Jurkat, Clone E6-1 (cell line): ENCODE measurements around the gene GALNT16.
"Not testable (repeated sequence)": the region's sequence is repeated elsewhere in the genome, so short reads cannot be mapped to it uniquely, and the experiment has no call there.

Source experiments
- DNase-seq: peaks from one replicate; pipeline ENCODE4 v3.0.0-alpha.2; 2011; ENCODE audit warnings: low read depth, low spot score
- H3K4me3 ChIP-seq: 2 replicates; pipeline ENCODE4 v1.5.1; 2011; ENCODE audit warnings: mild to moderate bottlenecking, low read length, control low read depth, moderate library complexity

GALNT16 gene

DNA sequence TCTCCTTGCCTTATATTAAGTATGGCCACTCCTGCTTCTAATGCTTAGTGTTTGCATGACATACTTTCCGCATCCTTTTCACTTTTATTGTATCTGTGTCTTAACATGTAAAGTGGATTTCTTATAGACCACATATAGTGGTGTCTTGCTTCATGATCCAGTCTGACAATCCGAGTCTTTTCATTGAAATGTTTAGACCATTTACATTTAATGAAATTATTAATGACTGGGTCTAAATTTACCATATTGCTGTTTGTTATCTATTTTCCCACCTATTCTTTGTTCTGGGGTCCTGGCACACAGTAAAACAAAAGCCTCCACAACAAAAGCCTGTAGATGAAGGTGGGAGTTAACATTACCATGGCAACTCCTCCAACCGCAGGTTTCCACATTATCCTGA lies 115.2 kb downstream of the GALNT16 start:
- H3K4me3 ChIP-seq = no peak overlapping the region
- DNase-seq = no peak

DNA sequence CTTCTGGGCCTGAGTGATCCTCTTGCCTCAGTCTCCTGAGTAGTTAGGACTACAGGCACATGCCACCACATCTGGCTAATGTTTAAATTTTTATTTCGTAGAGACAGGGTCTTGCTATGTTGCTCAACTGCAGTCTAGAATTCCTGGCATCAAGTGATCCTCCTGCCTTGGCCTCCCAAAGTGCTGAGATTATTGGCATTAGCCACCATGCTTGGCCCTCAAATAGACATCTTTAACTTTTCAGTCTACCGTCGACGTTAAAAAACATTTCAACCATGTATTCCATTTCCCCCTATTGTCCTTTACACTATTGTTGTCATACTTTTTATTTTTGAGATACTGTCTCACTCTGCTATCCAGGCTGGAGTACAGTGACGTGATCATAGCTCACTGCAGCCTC lies 115.8 kb downstream of the GALNT16 start:
- DNase-seq = no peak
- no peak overlapping the region for H3K4me3 ChIP-seq

DNA sequence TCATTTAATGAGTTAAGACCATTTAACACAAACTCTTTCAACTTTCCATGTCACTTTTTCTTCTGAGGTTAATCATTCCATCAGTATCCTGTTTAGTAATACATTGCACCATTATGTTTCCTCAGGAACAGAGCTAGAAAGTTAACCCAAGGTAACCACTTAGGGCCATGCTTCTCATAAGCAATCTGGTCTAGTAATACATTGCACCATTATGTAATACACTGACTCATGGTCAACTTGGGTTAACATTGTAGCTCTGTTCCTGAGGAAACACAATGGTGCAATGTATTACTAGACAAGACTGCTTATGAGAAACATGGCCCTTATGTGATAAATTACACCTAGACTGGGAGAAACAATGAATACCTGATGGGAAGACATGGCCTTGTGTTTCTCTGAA lies 116.5 kb downstream of the GALNT16 start:
- no peak overlapping the region for H3K4me3 ChIP-seq
- DNase-seq = no peak

DNA sequence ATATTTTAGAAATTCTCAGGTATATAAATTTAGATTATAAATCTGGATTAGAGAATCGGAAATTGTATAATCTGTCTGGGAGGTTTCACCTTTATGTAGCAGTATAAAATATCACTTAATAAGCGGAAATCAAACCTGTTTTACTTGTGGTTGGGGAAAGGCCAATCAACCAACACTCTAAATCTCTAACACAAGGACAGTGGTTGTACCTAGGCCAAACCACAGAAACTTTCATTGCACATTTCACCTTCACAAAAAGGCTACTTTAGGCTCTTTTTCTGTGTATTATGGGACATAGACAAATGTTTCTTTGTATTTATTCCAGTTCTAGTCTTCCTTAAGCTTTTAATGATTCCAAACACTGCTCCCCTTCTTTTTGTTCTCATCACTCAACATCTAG lies 118.3 kb downstream of the GALNT16 start:
- DNase-seq = no peak
- no peak overlapping the region for H3K4me3 ChIP-seq

DNA sequence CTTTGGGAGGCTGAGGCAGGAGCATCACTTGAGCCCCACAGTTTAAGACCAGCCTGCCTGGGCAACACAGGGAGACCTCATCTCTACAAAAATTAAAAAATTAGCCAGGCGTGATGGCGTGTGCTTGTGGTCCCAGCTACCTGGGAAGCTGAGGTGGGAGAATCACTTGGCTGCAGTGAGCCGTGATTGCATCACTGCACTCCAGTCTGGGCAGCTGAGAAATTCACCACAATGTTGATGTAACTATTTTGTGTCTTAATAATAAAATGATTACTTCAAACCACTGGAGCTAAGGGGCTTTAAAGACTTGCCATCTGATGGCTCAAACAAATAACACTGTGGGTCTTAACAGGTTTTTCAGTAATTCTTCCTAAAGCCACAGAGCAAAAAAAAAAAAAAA lies 127.4 kb downstream of the GALNT16 start:
- no peak overlapping the region for H3K4me3 ChIP-seq
- DNase-seq = no peak

DNA sequence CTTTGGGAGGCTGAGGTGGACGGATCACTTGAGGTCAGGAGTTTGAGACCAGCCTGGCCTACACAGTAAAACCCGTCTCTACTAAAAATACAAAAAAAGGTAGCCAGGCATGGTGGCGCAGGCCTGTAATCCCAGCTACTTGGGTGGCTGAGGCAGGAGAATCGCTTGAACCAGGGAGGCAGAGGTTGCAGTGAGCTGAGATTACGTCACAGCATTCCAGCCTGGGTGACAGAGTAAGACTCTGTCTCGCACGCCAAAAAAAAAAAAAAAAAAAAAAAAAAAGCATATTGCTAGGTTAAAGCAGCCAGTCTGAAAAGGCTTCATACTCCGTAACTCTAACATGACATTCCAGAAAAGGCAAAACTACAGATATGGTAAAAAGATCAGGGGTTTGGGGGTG lies 131.4 kb downstream of the GALNT16 start:
- not testable (repeated sequence) for DNase-seq, H3K4me3 ChIP-seq

DNA sequence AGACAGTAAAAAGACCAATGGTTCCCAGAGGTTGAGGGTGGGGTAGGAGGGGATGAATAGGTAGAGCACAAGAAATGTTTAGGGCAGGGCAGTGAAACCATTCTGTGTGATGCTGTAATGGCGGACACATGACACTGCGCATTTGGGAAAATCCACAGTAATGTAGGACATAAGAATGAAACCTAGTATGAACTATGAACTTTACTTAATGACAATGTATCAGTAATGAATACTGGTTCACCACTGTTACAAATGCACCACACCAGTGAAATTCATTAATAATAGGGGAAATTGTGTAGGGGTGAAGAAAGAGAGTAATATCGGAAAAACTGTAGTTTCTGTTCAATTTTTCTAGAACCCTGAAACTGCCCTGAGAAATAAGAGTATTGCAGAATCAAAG lies 132.5 kb downstream of the GALNT16 start:
- no peak overlapping the region for H3K4me3 ChIP-seq
- no peak for DNase-seq

DNA sequence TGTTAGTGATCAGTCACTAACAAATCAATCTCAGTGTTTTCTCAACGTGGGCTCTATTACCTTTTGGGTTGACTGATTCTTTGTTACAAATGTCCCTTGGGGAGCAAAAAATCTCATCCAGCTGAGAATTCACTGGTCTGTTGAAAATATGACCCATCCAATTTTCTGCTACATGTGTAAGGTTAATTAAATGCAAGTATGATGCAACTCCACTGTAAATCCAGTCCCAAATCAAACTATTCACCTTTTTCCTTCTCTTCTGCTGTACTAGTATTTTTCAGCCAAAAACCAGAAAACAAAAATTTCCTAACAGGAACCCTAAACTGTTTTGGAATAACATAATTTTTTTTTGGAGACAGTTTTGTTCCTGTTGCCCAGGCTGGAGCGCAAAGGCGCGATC lies 136.0 kb downstream of the GALNT16 start:
- H3K4me3 ChIP-seq = no peak overlapping the region
- no peak for DNase-seq

DNA sequence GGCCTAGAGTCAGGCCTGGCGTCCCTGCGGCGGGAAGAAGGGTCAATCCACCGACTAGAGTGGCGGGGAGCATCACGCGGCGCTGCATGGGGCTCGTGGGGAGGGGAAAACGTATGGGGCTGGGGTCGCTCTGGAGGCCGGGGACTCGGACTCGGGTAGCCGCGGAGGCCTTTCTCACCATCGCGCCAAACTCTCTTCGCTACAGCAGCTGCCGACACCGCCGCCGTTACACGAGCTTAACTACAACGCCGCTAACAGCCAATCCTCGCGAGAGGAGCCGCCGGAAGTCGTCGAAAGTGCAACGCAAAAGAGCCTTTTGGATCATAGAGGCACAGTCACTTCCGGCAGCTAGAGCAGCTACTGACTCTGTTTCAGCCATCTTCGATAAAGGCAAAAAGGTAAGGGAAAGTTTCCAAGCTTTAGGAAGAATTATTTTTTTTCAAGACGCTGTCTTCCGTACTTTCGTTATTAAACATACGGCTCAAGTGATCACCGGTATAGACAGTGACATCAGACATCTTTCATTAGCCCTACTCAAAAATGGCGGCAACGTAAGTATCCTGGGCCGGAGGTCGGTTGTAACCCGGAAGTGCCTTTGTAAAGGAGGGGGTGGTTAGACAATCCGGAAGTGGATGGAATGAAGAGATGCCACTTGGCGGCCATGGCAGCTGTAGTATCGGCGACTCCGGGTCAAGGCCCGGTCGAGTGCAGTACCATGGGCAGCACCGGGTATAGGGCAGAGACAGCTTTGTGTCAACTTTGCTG lies 138.3 kb downstream of the GALNT16 start, which contains the start of the genes ERH and SLC39A9:
TSS of gene ERH (minus strand) at position 247 of the 765 bp plus-strand sequence. CDS start at position 181, 66 bp downstream.
TSS of gene SLC39A9 (plus strand) at position 640 of the 765 bp plus-strand sequence. CDS start 678 bp downstream, outside the sequence.
- peak within 1 kb of the TSS; percentile 75 for H3K4me3 ChIP-seq
- peak; percentile 97 for DNase-seq

DNA sequence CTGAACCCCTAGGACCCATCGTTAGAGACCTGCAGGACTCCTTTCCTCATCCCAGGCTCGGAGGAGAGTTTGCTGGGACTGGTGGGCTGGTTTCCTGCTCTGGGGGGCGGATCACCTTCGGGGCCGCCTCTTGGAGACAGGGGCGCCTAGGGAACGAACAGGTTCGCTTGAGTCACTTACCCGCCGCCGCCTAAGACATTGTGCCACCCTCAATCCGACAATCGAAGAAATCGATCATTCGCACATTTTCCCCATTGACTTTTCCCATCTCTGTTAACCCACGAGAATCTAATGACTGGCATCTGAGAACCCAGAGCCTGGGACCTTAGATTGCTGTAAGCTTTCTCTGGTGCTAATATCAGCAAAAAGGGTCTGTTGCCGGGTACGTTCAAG lies 138.9 kb downstream of the GALNT16 start:
- no peak for DNase-seq
- H3K4me3 ChIP-seq = peak overlapping the region; percentile 75

DNA sequence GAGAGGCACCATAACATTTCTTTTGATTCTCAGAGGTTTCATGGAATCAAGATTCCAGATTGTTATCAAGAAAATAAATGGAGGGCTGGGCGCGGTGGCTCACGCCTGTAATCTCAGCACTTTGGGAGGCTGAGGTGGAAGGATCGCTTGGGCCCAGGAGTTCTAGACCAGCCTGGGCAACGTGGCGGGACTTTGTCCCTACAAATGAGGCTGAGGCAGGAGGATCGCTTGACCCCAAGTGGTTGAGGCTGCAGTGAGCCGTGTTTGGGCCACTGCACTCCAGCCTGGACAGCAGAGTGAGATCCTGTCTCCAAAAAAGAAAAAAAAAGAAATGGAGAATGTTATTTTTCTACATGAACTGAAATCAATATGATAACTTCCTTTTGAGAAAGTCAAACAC lies 139.8 kb downstream of the GALNT16 start:
- no peak for DNase-seq
- H3K4me3 ChIP-seq = peak overlapping the region; percentile 75

DNA sequence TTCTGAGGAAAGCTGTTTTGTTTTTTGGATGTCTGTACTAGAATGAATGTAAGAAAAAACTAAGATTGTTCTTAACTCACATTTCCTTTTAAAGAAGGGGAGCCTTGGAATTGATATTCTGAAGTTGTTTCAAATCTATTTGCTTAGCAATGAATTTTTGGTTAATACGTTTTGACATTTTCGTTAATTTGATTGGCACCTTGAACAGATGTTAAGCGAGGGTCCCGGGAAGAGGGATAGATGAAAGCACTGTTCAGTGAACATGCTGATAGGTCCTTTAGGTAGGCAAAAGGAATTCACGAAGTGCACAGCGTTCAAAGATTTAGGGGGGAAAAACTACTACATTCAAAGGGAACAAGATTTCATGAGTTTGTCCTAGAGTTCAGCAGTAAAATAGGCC lies 140.2 kb downstream of the GALNT16 start:
- no peak overlapping the region for H3K4me3 ChIP-seq
- DNase-seq = no peak

DNA sequence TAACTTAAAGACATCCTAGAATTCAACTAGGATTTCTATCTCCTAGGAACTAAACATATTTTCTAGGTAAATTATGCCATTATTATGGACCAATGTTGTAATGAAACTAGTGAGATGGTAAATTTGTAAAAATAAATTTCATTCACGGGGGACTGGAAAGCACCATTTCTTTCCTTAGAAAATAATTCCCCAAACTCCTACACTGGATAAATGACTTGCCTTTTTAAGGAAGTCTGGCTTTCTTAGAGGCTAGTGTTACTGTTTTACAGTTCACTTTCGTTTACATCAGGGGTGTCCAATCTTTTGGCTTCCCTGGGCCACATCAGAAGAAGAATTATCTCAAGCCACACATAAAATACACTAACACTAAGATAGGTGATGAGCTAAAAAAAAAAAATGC lies 141.9 kb downstream of the GALNT16 start:
- DNase-seq = no peak
- no peak overlapping the region for H3K4me3 ChIP-seq

DNA sequence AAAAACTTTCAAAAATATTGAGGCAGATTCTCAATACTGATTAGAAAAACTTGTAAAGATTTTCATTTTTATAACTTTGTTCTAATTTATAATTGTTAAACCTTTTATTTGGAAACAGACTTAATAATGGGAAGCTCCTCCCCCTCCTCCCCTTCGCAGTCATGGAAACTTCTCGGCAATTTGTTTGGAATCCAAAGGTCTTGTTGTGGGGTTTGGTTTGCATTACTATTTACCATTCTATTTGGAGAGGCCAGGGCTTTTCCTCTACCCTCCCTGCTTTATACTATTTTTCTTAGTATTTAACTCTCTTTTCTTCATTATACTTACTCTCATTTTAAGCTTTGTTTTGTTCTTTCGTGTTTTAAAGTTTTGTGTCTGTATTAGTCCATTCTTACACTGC lies 144.5 kb downstream of the GALNT16 start:
- H3K4me3 ChIP-seq = no peak overlapping the region

DNA sequence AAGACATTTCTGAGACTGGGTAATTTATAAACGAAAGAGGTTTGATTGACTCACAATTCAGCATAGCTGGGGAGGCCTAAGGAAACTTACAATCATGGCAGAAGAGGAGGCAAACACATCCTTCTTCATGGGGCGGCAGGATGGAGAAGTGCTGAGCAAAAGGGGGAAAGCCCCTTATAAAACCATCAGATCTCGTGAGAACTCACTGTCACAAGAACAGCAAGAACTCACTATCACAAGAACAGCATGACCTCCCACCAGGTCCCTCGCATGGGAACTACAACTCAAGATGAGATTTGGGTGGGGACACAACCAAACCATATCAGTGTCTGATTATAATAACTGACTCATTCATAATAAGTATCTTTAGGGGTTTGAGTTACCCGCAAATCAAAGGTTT lies 144.9 kb downstream of the GALNT16 start:
- H3K4me3 ChIP-seq = no peak overlapping the region
- no peak for DNase-seq

More for the DNA sequence above, 144.5 kb downstream of the GALNT16 start:
- no peak for DNase-seq

DNA sequence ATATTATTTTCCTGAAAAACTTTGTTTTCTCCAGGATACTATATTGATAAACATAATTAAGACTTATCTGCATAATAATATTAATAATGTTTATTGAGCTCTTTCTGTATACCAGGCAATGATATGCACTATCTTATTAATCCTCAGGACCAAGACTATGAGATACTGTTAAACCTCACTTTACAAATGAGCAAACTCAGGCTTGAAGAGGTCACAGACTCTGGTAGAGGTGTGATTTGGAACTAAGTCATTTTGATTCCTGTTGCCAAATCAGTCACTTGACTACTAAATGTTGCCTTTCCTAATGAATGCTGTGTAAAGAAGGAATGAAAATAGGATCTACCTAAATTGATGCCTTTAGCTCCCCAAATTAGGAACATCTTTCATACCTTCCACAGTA lies 145.8 kb downstream of the GALNT16 start:
- no peak for DNase-seq
- no peak overlapping the region for H3K4me3 ChIP-seq
